Gastrocnemius medialis (tissue), 4 donors: Measurements from ENCODE around the gene SPINDOC.

Experiments used
- POLR2A ChIP-seq, 2 donors: fragments of 450-650 bp; IDR thresholded peaks; one replicate each; pipeline ENCODE4 v1.6.1; 2017; ENCODE audit warnings: antibody characterized with exemption in 2 of 2, mild to moderate bottlenecking in 2 of 2, moderate library complexity in 2 of 2
- TF ChIP-seq, protein P1 (sequence below), 5 experiments: fragments of 450-650 bp in 3 of 5; fragments of 200-600 bp in 2 of 5; sonication (generic) in 2 of 5; IDR thresholded peaks in 4 of 5; conservative IDR thresholded peaks in 1 of 5; 1 replicate in 4 of 5; 2 replicates in 1 of 5; pipeline ENCODE4 v1.5.1; 2016 to 2019; ENCODE audit warnings: antibody characterized with exemption in 5 of 5, mild to moderate bottlenecking in 3 of 5, moderate library complexity in 3 of 5

DNA sequence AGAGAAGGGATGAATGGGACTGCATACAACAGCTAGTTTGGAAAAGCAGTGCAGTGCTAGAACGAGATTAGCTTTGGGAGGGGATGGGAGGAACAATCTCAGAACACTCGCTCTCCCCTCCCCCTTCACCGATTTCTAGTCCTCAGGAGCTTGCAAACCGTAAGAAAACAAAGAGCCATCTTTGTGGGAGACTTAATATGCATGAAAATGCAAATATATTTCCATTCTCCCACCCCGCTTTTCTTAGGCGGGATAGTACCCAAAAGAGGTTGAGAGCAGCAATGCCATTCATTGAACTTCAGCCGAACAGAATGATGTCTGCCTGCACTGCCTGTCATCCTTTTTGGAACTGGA lies 1.1 kb downstream of the SPINDOC start:
- TF ChIP-seq POLR2A (IDR thresholded peaks at IDR 0.05), result no peak
- TF ChIP-seq, protein P1, sequence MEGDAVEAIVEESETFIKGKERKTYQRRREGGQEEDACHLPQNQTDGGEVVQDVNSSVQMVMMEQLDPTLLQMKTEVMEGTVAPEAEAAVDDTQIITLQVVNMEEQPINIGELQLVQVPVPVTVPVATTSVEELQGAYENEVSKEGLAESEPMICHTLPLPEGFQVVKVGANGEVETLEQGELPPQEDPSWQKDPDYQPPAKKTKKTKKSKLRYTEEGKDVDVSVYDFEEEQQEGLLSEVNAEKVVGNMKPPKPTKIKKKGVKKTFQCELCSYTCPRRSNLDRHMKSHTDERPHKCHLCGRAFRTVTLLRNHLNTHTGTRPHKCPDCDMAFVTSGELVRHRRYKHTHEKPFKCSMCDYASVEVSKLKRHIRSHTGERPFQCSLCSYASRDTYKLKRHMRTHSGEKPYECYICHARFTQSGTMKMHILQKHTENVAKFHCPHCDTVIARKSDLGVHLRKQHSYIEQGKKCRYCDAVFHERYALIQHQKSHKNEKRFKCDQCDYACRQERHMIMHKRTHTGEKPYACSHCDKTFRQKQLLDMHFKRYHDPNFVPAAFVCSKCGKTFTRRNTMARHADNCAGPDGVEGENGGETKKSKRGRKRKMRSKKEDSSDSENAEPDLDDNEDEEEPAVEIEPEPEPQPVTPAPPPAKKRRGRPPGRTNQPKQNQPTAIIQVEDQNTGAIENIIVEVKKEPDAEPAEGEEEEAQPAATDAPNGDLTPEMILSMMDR (IDR thresholded peaks at IDR 0.05 in 4 of 5, conservative IDR thresholded peaks at IDR 0.05 in 1 of 5), result no peak
